A549 treated with CpdA at 1 μM for 4 hours (cell line): ENCODE results near the gene RTBDN. TPM values are rescaled to one million over a fixed set of nuclear protein-coding genes. Genes with fewer than 3 reads are reported as not detected.

ENCODE experiments used
- total RNA-seq: library from RNA; stranded (reverse); fragments of 200-300 nt; extraction: Qiagen RNA extraction; gene quantifications from 5 replicates; pipeline ENCODE4 v1.2.3, GENCODE V29; 2022; ENCODE audit warnings: low read depth

The RTBDN gene
- total RNA-seq, result 0.10 to 0.77 TPM (median 0.27 TPM) in 4 of 5 replicates, not detected in the other

GRCh38 chr19:12834566-12834943 is at the start of gene RTBDN:
RTBDN (minus strand) TSS chr19:12834579; CDS start chr19:12829979, 4,600 bp downstream.

GRCh38 chr19:12881172-12881808 is 46.9 kb upstream of the RTBDN start, which contains the start of gene DNASE2:
DNASE2 (minus strand) TSS chr19:12881449; CDS start chr19:12881375, 74 bp downstream.

GRCh38 chr19:12838182-12838885 is 4.0 kb upstream of the RTBDN start, which contains the start of gene MAST1:
MAST1 (plus strand) TSS chr19:12838515; CDS start chr19:12838573, 58 bp downstream.

GRCh38 chr19:12806242-12807081 is 27.9 kb downstream of the RTBDN start, which contains the start of gene RNASEH2A:
RNASEH2A (plus strand) TSS chr19:12806584; CDS start chr19:12806674, 90 bp downstream.

GRCh38 chr19:12801466-12802266 is 32.7 kb downstream of the RTBDN start, which contains the start of the genes PRDX2 and THSD8:
PRDX2 (minus strand) TSS chr19:12801800; CDS start chr19:12801261, 539 bp downstream.
THSD8 (plus strand) TSS chr19:12802069; CDS start chr19:12802072, 3 bp downstream.

GRCh38 chr19:12791345-12792050 is 42.9 kb downstream of the RTBDN start, which contains the start of gene JUNB:
JUNB (plus strand) TSS chr19:12791486; CDS start chr19:12791772, 286 bp downstream.

Other genes with a start within 250 kb of the RTBDN start
- gene ZNF490, start 223.8 kb downstream of the RTBDN start, total RNA-seq, result 0.55 to 0.78 TPM (median 0.62 TPM) in 5 replicates
- 4.2 to 7.9 TPM (median 5.0 TPM) in 5 replicates for gene ZNF791, start 223.7 kb downstream of the RTBDN start, total RNA-seq
- 16.4 to 20.7 TPM (median 17.5 TPM) in 5 replicates for gene MAN2B1, start 167.8 kb downstream of the RTBDN start, total RNA-seq
- gene WDR83, start 167.8 kb downstream of the RTBDN start, total RNA-seq, result 7.6 to 13.8 TPM (median 10.8 TPM) in 5 replicates
- 42.7 to 54.1 TPM (median 50.9 TPM) in 5 replicates for gene DHPS, start 152.7 kb downstream of the RTBDN start, total RNA-seq
- not detected in 5 replicates for gene GNG14, start 146.6 kb downstream of the RTBDN start, total RNA-seq
- gene FBXW9, start 137.9 kb downstream of the RTBDN start, total RNA-seq, result 9.4 to 13.1 TPM (median 11.1 TPM) in 5 replicates
- gene TNPO2, start 110.6 kb downstream of the RTBDN start, total RNA-seq, result 26.5 to 38.1 TPM (median 34.8 TPM) in 5 replicates
- gene TRIR, start 99.9 kb downstream of the RTBDN start, total RNA-seq, result 154 to 217 TPM (median 198 TPM) in 5 replicates
- 66.0 to 99.1 TPM (median 96.6 TPM) in 5 replicates for gene GET3, start 97.1 kb downstream of the RTBDN start, total RNA-seq
- 0.05 to 0.10 TPM (median 0.08 TPM) in 3 of 5 replicates, not detected in the others for gene BEST2, start 82.8 kb downstream of the RTBDN start, total RNA-seq
- 9.1 to 13.2 TPM (median 10.1 TPM) in 5 replicates for gene HOOK2, start 59.0 kb downstream of the RTBDN start, total RNA-seq
- gene JUNB, start 43.1 kb downstream of the RTBDN start, total RNA-seq, result 80.8 to 152 TPM (median 131 TPM) in 5 replicates
- gene PRDX2, start 32.8 kb downstream of the RTBDN start, total RNA-seq, result 0.41 to 0.94 TPM (median 0.74 TPM) in 5 replicates
- gene THSD8, start 32.5 kb downstream of the RTBDN start, total RNA-seq, result 8.2 to 20.2 TPM (median 11.8 TPM) in 4 of 5 replicates, not detected in the other
- 26.5 to 49.9 TPM (median 42.8 TPM) in 5 replicates for gene RNASEH2A, start 28.0 kb downstream of the RTBDN start, total RNA-seq
- 1.0 to 3.0 TPM (median 1.9 TPM) in 5 replicates for gene MAST1, start 3.9 kb upstream of the RTBDN start, total RNA-seq
- 26.4 to 33.8 TPM (median 31.6 TPM) in 5 replicates for gene DNASE2, start 46.9 kb upstream of the RTBDN start, total RNA-seq
- gene KLF1, start 52.6 kb upstream of the RTBDN start, total RNA-seq, result 0.08 TPM in 1 of 5 replicates, not detected in the others
- 8.9 to 12.5 TPM (median 9.9 TPM) in 5 replicates for gene GCDH, start 56.6 kb upstream of the RTBDN start, total RNA-seq
- gene SYCE2, start 84.7 kb upstream of the RTBDN start, total RNA-seq, result 0.23 to 0.55 TPM (median 0.40 TPM) in 5 replicates
- 77.7 to 87.4 TPM (median 81.4 TPM) in 5 replicates for gene FARSA, start 99.1 kb upstream of the RTBDN start, total RNA-seq
- 606 to 640 TPM (median 607 TPM) in 5 replicates for gene CALR, start 104.0 kb upstream of the RTBDN start, total RNA-seq
- gene RAD23A, start 111.3 kb upstream of the RTBDN start, total RNA-seq, result 73.6 to 84.7 TPM (median 79.2 TPM) in 5 replicates
- gene GADD45GIP1, start 122.6 kb upstream of the RTBDN start, total RNA-seq, result 30.1 to 55.5 TPM (median 52.4 TPM) in 5 replicates
- 0.09 to 0.16 TPM in 2 of 5 replicates, not detected in the others for gene DAND5, start 135.0 kb upstream of the RTBDN start, total RNA-seq
- 3.8 to 5.0 TPM (median 4.2 TPM) in 5 replicates for gene NFIX, start 160.9 kb upstream of the RTBDN start, total RNA-seq